SK-N-SH treated with all-trans-retinoic acid at 6 μM for 48 hours (cell line): ENCODE data around the gene CSPG5.

Experiments used
- ESRRG ChIP-seq: fragments of 250-450 bp; sonication (Bioruptor Pico); IDR thresholded peaks from 2 replicates; pipeline ENCODE4 v1.6.1; 2021; ENCODE audit warnings: mild to moderate bottlenecking
- OSR1 ChIP-seq: fragments of 250-450 bp; sonication (Bioruptor Pico); IDR thresholded peaks from 2 replicates; pipeline ENCODE4 v1.8.0; 2022; ENCODE audit warnings: moderate library complexity, mild to moderate bottlenecking, inconsistent platforms
- PPARA ChIP-seq: fragments of 250-450 bp; sonication (Bioruptor Pico); IDR thresholded peaks from 2 replicates; pipeline ENCODE4 v1.5.0; 2020; ENCODE audit warnings: mild to moderate bottlenecking, borderline replicate concordance
- TCF4 ChIP-seq: fragments of 250-450 bp; sonication (Bioruptor Pico); IDR thresholded peaks from 2 replicates; pipeline ENCODE4 v1.8.0; 2021; ENCODE audit warnings: mild to moderate bottlenecking, moderate library complexity, borderline replicate concordance
- TOX ChIP-seq: fragments of 250-450 bp; sonication (Bioruptor Pico); IDR thresholded peaks from 2 replicates; pipeline ENCODE4 v1.8.0; 2021; ENCODE audit warnings: mild to moderate bottlenecking, moderate library complexity, borderline replicate concordance
- ZC3H10 ChIP-seq: fragments of 250-450 bp; sonication (Bioruptor Pico); IDR thresholded peaks from 2 replicates; pipeline ENCODE4 v1.5.1; 2021; ENCODE audit warnings: mild to moderate bottlenecking, moderate library complexity
- ZFP3 ChIP-seq: fragments of 250-450 bp; sonication (Bioruptor Pico); IDR thresholded peaks from 2 replicates; pipeline ENCODE4 v1.5.0; 2020; ENCODE audit warnings: mild to moderate bottlenecking, moderate library complexity
- ZFP30 ChIP-seq: fragments of 450-650 bp; formaldehyde crosslinking; IDR thresholded peaks from 2 replicates; pipeline ENCODE4 v1.5.0; 2022; ENCODE audit warnings: mild to moderate bottlenecking, moderate library complexity
- ZNF565 ChIP-seq: fragments of 450-650 bp; formaldehyde crosslinking; conservative IDR thresholded peaks from 2 replicates; pipeline ENCODE4 v1.5.0; 2020; ENCODE audit warnings: low read depth, mild to moderate bottlenecking, moderate library complexity
- ZNF8 ChIP-seq: fragments of 450-650 bp; formaldehyde crosslinking; IDR thresholded peaks from 2 replicates; pipeline ENCODE4 v1.5.0; 2020; ENCODE audit warnings: mild to moderate bottlenecking, moderate library complexity
- TF ChIP-seq, protein P1 (sequence below): fragments of 250-450 bp; sonication (Bioruptor Pico); IDR thresholded peaks from 2 replicates; pipeline ENCODE4 v1.5.1; 2020; ENCODE audit warnings: low read depth, mild to moderate bottlenecking, moderate library complexity
- TF ChIP-seq, protein P2 (sequence below): fragments of 250-450 bp; sonication (Bioruptor Pico); IDR thresholded peaks from 2 replicates; pipeline ENCODE4 v1.5.1; 2021; ENCODE audit warnings: mild to moderate bottlenecking, moderate library complexity
- TF ChIP-seq, protein P3 (sequence below): fragments of 250-450 bp; sonication (Bioruptor Pico); IDR thresholded peaks from 2 replicates; pipeline ENCODE4 v1.5.0; 2020; ENCODE audit warnings: mild to moderate bottlenecking, moderate library complexity

DNA sequence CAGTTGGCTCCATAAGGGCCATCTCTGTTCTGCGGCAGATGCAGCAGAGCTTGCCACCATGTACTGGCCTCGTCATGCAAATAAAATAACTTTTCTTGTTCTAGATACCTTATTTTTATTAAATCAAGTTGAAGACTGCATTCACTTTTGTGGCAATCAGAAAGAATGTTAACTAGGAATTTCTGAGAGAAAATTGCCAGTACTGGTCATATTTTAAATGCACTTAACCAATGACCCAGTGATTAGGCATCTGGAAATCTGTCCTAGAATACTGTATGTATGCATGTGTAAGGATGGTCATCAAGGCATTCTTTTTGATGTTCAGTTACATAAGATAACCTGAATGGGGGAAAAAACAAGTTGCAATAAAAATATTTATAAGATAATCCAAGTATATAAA is 34.2 kb upstream of the CSPG5 start:
- TF ChIP-seq ZFP30 (CRISPR knock-in tag) = no peak
- TF ChIP-seq TOX (CRISPR knock-in tag) = no peak
- no peak for TF ChIP-seq OSR1 (CRISPR knock-in tag)
- TF ChIP-seq ZFP3 (CRISPR knock-in tag) = no peak
- TF ChIP-seq, protein P1, sequence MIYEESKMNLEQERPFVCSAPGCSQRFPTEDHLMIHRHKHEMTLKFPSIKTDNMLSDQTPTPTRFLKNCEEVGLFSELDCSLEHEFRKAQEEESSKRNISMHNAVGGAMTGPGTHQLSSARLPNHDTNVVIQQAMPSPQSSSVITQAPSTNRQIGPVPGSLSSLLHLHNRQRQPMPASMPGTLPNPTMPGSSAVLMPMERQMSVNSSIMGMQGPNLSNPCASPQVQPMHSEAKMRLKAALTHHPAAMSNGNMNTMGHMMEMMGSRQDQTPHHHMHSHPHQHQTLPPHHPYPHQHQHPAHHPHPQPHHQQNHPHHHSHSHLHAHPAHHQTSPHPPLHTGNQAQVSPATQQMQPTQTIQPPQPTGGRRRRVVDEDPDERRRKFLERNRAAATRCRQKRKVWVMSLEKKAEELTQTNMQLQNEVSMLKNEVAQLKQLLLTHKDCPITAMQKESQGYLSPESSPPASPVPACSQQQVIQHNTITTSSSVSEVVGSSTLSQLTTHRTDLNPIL (CRISPR knock-in tag) = no peak
- TF ChIP-seq ZNF8 (CRISPR knock-in tag) = no peak
- TF ChIP-seq ZNF565 (CRISPR knock-in tag) = no peak
- TF ChIP-seq, protein P2, sequence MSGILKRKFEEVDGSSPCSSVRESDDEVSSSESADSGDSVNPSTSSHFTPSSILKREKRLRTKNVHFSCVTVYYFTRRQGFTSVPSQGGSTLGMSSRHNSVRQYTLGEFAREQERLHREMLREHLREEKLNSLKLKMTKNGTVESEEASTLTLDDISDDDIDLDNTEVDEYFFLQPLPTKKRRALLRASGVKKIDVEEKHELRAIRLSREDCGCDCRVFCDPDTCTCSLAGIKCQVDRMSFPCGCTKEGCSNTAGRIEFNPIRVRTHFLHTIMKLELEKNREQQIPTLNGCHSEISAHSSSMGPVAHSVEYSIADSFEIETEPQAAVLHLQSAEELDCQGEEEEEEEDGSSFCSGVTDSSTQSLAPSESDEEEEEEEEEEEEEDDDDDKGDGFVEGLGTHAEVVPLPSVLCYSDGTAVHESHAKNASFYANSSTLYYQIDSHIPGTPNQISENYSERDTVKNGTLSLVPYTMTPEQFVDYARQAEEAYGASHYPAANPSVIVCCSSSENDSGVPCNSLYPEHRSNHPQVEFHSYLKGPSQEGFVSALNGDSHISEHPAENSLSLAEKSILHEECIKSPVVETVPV = no peak
- TF ChIP-seq, protein P3, sequence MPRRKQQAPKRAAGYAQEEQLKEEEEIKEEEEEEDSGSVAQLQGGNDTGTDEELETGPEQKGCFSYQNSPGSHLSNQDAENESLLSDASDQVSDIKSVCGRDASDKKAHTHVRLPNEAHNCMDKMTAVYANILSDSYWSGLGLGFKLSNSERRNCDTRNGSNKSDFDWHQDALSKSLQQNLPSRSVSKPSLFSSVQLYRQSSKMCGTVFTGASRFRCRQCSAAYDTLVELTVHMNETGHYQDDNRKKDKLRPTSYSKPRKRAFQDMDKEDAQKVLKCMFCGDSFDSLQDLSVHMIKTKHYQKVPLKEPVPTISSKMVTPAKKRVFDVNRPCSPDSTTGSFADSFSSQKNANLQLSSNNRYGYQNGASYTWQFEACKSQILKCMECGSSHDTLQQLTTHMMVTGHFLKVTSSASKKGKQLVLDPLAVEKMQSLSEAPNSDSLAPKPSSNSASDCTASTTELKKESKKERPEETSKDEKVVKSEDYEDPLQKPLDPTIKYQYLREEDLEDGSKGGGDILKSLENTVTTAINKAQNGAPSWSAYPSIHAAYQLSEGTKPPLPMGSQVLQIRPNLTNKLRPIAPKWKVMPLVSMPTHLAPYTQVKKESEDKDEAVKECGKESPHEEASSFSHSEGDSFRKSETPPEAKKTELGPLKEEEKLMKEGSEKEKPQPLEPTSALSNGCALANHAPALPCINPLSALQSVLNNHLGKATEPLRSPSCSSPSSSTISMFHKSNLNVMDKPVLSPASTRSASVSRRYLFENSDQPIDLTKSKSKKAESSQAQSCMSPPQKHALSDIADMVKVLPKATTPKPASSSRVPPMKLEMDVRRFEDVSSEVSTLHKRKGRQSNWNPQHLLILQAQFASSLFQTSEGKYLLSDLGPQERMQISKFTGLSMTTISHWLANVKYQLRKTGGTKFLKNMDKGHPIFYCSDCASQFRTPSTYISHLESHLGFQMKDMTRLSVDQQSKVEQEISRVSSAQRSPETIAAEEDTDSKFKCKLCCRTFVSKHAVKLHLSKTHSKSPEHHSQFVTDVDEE (CRISPR knock-in tag) = no peak
- no peak for TF ChIP-seq ESRRG (CRISPR knock-in tag)
- no peak for TF ChIP-seq TCF4 (CRISPR knock-in tag)
- TF ChIP-seq PPARA (CRISPR knock-in tag) = no peak
- TF ChIP-seq ZC3H10 (CRISPR knock-in tag) = no peak
